ENCODE data around the gene GUCY1A1. TPM values are rescaled to one million over a fixed set of nuclear protein-coding genes. Genes with fewer than 3 reads are reported as not detected.

The GUCY1A1 gene
- total RNA-seq, 1 donor from 2014 or later = 29.4 TPM

GRCh38 chr4:155780775-155781174, 114.1 kb downstream of the GUCY1A1 start:
- DNase-seq (ENCODE audit: low spot score) = no peak
- Mint-ChIP-seq H3K27me3 (ENCODE audit: low read depth) (no peaks in the 10 kb centered on the region), H3K4me3 (ENCODE audit: unreplicated experiment) (no peak overlapping the region), H3K36me3 (ENCODE audit: low read depth) (peaks cover 3% of the 10 kb centered on the region), H3K27ac (ENCODE audit: unreplicated experiment) (no peak overlapping the region), H3K9me3 (ENCODE audit: low read depth) (no peaks in the 10 kb centered on the region), H3K4me1 (ENCODE audit: low read depth) (peaks cover 45% of the 10 kb centered on the region)
- no peak for TF ChIP-seq CTCF (IDR thresholded peaks at IDR 0.05)

- Mint-ChIP-seq H3K27ac (ENCODE audit: unreplicated experiment) (no peak overlapping the region), H3K27me3 (ENCODE audit: low read depth) (no peaks in the 10 kb centered on the region), H3K9me3 (ENCODE audit: low read depth) (no peaks in the 10 kb centered on the region), H3K4me3 (ENCODE audit: unreplicated experiment) (no peak overlapping the region), H3K4me1 (ENCODE audit: low read depth) (peaks cover 45% of the 10 kb centered on the region), H3K36me3 (ENCODE audit: low read depth) (peaks cover 3% of the 10 kb centered on the region)
- no peak for DNase-seq (ENCODE audit: low spot score)
- TF ChIP-seq CTCF (IDR thresholded peaks at IDR 0.05) = no peak
Measured at GRCh38 chr4:155781249-155781831, 114.7 kb downstream of the GUCY1A1 start.

Other genes starting within 250 kb of the GUCY1A1 start
- 13.7 to 21.5 TPM (median 20.5 TPM) in 3 replicates for gene GUCY1B1, start 92.2 kb downstream of the GUCY1A1 start, total RNA-seq
- gene ASIC5, start 199.4 kb downstream of the GUCY1A1 start, total RNA-seq = not detected in 3 replicates
- gene TDO2, start 236.8 kb downstream of the GUCY1A1 start, total RNA-seq = not detected in 3 replicates